ENCODE measurements around the gene PLXNA4.

Gene PLXNA4

DNA sequence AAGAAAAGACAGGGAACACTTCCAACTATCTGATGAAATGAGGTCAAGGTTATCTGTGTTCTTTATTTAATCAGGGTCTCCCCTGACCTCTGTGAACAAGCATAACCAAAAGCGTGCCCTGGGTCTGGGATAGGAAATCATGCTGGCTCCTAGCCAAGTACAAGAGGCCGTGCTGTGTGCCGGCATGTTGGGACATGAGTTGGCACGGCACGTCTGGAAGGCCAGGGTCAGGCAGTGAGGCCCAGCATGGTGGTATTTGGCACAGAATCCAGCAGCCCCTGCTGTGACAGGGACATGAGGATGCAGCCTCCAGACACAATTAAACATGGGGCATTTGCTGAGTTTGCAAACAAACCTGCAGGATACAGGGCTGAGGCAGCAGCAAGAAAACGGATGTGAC is 320.4 kb downstream of the PLXNA4 start:
- no peak for FAIRE-seq

DNA sequence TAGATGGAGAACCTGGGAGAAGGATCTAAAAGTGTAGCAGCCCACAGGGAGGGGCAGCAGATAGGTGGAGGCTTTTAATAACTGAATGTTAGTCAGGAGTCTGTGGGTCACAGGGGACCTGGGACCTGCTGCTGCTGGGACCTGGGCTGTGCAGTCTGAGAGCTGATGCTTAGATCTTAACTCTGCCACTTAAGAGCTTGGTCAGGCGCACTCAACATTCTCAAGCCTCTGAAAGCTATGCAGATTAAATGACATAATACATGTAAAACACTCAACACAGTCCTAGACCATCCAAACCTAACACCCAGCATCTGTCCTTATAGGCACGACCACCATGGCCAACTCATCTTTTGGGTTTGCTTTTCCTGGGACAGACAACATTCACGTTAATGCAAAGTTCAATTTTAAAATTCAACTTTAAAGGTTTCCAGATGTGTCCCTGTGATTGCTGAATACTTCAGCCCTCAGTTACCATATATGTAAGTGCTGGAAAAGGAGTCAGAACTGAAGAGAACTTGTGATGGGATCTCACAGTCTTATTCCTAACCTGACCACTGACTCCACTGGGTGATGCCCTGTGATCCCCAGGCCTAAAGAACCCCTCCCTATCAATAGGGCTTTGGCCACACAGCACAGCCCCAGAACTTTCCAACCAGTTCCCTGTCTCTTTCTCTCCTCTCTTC is 321.0 kb downstream of the PLXNA4 start:
- no peak for FAIRE-seq

DNA sequence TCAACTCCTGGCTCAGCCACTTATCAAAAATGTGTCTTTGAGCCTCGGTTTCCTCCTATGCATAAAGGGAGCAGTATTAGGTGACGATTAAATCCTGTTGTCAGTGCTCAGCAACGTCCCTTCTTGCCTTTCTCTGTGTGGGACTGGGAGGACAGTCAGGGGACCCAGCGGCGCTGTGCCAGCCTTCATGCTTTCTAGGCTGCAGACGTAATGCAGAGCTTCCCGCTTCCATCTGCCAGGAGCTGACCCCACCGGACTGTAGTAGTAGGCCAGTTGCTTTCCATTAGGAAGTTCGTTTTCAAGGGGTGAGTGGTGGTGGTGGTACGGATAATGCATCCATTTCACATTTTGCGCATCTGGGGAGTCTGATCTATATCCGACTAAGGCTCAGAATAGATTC is 321.8 kb downstream of the PLXNA4 start:
- FAIRE-seq, result no peak

DNA sequence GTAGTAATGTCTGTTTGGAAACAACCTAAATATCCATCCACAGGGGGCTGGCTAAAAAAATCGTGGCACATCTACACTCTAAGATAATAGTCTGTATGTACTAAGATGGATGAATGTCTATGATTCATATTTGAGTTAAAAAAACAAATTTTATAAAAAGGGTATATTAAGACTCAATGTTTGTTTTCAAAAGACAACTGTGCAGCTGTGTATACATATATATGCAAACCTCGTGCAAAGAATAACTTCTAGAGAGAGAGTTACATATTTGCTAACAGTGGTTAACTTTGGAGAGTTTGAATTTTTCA is 323.5 kb downstream of the PLXNA4 start:
- no peak for FAIRE-seq

DNA sequence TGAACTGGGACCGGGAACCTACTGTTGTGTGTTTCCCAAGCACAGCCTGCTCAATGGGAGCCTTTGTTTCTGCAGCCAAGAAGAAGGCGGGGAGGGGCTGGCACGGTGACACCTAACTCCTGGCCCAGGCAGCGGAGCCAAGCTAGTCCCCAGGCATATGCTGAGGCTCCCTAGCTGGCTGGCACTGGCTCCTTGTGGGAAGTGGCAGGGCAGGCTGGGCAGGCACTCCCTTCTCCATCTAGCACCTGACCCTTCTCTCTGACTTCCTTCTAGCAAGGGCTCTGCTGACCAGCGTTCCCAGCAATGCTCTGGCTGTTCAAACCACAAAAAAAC is 325.0 kb downstream of the PLXNA4 start:
- no peak for FAIRE-seq

DNA sequence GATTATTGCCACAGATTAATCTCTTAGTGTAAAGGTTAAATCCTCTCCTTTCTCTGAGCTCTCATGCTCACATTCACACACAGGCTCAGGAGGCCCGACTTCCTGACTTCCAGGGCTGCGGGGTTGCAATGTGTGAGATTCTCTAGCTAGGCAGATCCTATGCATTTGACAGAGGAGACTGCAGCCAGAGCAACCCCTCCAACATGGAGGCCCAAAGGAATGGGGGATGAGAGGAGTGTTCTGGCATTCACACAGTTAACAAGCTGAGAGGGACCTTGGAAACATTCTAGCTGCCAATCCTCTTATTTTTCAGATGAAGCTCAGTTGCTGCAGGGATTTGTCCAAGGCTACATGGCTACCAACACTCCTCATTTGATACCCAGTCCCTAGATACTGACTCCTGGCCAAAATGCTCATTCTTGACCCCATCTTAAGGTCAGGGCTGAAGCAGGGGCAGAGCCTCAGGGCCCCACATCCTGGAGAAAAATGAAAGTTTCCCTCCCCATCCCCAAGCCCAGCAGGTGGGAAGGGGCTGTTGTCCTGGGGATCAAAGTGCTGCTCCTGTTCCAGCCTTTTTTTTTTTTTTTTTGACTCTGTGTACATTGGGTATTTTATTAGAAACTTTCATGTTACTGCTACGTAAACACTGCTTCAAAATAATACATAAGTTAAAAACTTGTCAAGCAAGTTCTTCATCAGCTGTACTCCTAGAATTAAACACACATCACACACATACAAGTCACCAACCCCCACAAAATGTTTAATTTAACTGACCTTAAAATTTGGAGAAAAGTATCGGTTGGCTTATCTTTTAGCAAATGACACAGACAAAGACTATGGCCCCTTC is 325.6 kb downstream of the PLXNA4 start:
- no peak for FAIRE-seq

DNA sequence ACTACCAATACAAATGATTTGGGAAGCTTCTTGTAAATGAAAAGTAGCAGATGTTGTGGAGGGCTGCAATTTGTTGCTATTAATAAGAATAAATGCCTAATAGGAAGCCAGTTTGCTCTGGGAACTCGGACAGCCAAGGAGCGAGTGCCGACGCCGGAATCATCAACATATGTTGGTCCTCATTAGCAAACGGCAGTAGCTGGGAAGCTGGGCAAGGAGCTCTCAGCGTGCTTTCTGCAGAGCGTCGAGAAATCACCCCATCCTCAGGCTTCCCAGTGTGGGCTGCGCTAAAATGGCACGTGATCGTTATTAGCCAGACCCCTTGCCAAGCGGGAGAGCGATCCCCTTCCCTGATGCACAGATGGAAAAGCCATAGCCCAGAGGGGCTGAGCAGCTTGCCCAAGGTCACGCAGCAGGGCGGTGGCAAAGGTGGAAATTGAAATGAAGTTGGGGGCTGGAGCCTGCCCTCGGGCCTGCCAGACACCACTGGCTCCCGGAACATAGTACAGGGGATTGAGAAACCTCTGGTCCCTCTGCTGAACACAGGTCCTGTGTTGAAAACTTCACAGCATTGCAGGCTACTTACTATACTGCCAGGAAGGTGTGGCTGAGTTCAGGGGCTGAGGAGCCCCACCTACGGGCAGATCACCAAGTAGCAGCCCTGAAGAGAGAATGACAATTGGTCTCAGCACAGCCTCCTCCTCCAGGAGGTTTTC is 326.9 kb downstream of the PLXNA4 start:
- no peak for FAIRE-seq

DNA sequence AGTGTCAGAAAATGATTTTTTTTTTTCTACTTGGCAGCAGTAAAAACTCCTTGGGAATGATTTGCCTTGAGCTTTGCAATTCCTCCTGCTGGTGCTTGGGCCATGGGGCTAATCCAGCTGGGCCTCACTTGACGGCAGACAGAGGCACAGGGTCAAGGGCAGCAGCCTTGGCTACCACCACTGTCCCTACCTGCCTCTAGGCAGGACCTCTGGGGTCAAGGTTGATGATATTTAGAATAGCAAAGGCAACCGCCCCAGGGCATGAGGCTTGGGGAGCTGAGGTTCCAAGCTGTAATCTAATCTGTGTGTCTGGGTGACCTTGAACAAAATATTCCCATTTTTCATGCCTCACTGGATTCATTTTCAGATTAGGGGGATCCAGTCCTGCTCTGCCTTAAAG is 327.4 kb downstream of the PLXNA4 start:
- FAIRE-seq, result no peak

DNA sequence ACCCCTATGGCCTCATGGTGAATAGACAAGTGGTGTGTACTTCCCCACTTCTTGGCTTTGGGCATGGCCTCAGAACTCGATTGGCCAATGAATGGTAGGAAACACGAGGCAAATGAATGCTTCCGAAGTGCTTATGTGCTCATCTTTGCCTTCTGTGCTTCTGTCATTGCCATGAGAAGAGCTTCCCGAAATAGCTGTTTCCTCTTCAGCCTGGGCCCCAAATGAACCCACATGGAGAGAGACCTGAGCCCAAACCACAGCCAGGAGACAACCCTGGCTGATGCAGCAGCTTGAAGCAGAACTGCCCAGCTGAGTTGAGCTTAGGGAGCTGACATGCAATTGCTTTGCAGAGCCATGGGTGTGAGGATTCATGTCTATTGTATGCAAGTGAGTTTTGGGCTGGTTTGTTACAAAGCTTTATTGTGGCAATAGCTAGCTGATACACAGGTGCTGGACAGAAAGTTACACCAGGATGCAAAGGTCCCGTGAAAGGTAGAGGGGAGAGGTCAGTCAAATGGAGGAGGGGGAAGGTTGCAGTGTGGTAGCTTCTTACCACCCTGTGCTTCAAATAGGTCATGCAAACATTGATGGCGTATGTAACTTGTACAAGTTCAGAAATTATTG is 328.2 kb downstream of the PLXNA4 start:
- FAIRE-seq, result no peak

DNA sequence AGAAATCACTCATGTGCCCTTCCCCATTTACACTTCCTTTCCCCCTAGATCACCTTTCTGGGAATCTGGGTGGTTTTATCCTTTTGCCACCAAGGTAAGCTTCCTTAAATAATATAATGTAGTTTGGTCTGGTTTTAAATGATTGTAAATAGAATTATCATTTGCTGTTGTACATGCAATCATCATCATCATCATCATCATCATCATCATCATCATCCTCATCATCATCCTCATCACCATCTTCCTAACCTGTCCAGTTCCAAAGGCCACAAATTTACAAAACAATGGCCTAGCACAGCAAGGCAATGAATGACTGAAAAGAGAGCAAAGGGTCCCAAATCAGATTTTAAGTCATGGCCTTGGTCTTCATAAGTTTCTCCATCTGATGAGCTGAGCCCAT is 329.7 kb downstream of the PLXNA4 start:
- FAIRE-seq, result no peak

DNA sequence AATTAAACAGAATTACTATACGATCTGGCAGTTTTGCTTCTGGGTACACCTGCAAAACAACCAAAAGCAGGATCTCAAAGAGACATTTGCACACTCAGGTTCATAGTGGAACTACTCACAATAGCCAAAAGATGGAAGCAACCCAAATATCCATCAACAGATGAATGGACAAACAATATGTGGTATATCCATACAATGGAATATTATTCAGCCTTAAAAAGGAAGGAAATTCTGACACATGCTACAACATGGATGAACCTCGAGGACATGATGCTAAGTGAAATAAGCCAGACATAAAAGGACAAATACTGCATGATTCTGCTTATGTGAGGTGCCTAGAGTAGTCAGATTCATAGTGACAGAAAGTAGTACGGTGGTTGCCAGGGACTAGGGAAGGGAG is 330.7 kb downstream of the PLXNA4 start:
- no peak for FAIRE-seq

DNA sequence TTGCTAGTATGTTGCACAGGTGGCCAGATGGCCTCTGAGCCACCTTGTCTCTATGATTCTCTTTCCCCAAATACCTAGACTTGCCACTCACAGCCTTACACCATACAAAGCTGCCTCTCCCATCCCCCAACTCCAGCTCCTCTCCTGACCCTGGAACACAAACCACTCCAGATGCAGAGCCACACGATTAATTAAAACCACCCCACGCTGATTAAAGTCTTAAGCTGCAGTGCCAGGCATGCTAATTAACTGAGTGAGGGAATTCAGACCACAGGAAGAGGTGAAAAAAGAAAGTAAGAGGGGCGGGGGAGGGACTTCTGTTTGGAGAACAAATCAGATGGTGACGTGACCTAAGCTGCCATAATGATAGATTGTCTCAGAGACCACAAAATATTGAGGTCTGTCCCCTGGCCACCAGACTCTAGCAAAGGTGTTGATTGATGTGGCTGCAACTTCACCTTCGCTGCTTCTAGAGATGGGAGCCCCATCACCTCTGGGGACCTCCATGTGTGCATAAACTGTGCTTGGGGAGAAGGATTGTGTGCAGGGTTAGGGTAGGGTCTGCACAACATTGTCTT is 331.3 kb downstream of the PLXNA4 start:
- FAIRE-seq, result no peak

DNA sequence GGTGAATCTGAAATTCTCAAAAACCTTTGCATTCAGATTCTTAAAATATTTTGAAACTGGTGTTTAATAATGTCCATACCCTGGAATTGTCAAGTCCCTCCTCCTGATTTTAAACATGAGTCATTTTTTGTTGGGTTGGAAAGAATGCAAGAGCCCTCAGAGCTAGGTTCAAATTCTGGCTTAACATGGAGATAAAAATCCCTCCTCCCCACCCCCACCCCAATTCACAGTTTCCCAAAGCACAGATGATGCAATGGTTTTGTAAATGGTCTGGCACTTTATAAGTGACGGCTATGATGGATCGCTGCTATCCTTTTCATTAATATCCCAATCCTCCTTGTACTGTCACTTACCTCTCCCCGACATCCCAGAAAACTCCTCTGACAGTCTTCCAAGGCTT is 332.8 kb downstream of the PLXNA4 start:
- no peak for FAIRE-seq

DNA sequence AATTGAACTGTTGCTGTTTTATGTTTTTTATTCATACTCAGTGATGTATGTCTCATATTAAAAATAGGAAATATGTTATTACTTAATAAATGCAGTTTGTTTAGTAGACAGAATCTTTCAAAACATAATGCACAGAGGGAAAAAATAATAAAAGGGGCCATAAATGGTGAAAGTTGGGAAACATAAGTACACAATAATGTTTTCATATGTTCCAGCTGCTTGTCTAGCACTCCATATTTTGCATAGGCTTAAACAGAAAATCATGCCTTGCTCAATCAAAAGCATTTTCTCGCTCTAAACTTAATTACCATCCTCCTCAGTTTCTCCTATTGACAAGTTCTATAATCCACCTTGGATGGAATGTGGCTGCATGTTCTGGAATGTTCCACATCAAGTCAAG is 333.2 kb downstream of the PLXNA4 start:
- no peak for FAIRE-seq

DNA sequence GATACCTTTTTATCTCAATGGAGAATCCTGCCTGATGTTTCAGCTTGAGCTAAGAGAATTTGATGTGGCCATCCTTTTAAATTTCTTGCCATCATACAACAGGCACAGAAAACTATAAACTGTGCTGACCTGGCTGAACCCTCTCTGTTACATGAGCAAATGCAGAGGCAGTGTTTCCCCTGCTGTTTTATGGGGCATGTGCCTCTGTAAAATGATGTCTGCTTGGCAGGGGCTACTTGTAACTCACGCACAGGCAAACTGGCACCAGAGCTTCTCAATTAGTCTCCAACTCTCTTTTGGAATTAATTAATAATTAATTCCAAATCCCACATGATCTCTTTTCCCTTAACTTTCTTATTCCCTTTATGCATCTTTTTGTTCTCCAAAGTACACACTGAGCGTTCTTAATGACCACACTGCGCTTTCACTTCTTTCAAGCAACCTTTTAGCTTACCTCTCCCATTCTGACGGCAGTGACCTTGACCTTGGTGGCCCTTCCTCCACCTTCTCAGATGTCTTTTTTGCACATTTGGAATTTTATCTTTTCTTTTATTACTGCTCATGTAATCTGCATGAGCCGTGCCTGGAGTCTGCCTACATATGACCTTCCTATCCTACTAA is 334.0 kb downstream of the PLXNA4 start:
- no peak for FAIRE-seq

DNA sequence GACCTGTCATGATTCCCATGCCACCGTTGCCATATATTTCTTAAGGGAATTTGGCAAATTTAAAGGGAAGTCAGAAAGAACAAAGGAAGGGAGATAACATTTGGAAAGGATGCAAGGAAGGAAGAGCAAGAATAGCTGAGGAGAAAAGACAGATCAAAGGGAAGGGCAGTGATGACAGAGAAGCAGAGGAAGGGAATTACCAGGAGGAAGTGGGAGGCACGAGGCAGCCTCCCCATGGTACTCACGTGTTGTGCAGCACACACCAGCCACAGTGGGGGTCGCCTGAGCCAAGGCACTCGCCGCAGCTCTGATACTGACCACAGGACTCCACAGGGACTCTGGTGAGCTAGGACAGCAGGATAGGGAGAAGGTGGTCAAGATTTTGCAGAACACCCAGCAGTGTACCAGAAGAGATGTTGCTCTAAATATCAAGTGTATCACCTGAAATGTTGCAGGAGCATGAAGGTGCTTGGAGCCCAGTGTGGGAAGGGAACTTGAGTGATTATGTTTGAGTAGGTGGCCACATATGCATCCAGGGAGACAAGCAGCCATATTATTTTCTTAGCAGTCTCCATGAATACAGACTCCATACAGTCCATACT is 335.3 kb downstream of the PLXNA4 start:
- FAIRE-seq, result no peak

DNA sequence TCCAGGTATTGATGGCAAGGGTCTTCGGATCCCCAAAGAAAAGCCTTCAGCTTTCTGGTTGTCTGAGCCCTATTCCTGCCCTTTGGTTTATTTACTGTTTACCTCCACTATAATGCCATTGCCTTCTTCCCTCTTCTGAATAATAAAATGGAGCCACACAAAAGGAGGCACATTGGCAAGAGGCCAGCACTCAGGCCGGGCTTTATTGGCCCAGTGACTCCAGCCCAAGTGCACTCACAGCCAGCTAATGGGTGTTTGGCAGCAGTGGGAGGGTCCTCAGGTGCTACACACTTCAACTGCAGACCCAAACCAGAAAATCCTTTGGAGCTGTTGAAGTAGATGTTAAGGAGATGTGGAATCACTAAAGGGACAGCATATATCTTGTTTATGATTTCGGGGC is 336.0 kb downstream of the PLXNA4 start:
- FAIRE-seq, result no peak

DNA sequence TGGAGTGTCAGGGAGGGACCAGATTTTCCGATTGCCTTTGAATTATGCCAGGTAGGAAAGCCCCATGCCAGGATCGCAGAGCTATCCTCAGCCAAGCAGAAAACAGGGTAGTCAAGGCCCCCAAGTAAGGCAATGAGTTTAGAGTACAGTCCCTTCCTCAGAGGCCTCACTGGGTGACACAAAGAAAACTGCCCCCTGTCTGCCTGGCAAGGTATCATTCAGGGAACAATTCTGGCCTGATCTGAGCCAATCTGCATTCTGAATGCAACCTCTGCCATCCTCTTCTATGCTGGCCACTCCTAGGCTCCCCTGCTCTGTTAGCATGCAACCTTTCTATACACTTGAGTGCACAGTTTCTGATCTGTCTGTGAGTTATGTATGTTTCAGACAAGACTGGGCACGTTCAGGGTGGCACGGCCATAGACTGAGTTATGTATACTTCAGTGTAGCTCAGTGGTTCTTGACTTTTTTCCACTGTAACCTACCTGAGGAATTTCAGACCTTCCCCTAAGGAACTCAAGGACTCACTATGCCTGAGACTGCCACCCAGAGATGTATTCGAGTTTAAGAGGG is 336.8 kb downstream of the PLXNA4 start:
- no peak for FAIRE-seq

DNA sequence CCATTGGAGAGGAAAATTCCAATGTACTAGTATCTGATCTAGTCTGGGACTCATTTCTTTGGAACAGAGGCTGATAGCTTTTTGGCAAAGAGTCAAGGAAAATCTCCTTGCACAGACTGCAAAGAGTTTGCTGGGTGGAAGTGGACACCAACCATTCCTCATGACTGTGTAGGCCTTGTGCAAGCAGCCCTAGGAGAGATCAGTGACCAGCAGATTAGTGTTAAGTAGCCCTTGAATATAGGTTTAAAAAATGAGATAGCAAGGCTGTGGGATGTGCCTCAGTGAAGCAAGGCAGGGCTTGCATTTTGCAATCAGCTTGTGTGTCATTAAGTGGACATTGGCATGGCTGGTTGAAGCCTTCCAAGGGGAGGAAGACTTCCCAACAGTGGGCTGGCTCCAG is 341.6 kb downstream of the PLXNA4 start:
- FAIRE-seq, result no peak

DNA sequence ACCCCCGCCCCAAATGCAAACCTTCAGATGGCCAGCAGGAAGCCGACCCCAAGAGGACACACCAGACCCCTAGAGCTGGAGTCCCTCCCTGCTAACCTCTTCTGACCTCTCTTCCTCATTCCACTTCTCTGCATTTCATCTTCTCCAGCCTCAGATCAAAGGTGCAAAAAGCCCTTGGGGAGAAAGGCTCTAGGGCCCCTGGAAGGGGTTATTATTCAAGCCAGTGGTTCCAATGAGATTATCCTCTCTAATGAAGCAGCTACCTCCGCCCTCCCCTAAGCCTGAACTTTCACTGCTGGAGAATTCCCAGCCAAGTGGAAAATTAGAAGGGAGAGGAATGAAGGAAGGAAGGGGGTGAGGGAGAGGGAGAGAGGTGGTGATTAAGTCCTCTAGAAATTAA is 343.9 kb downstream of the PLXNA4 start:
- FAIRE-seq, result no peak

DNA sequence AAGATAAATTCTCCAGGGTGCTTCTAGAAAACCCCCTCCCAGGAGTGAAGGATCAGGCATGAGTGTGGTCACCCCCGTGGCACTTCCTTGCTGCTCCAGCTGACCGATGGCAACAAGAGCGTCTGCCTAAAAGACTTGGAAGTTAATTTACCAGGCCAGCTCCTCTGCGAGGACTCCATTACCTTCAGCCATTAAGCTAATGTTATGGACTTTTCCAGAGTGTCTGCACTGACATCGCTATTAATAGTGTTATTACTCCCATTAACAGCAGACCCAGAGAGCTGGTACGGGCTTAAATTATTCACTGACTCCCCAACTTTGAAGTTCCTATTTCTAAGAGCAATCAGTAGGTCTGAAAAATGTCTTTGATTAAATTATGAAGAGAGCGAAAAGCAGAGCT is 345.8 kb downstream of the PLXNA4 start:
- no peak for FAIRE-seq

DNA sequence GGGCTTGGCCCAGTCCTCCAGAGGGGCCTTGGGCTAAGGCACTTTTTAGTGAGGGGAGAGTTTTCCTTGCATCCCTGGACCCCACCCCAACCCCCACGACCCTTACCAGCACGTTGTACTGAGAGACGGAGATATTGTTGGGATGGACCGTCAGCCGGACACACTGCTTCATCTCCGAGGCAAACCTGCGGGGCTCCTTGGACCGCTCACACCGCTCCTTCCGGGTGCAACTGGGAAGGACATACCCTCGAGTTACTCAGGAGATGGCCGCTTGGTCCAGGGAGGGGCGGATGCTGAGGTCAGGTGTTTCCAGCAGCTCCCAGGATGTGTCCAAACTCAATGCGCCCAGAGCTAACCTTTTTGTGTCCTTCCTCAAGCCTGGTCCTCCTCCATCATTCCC is 348.0 kb downstream of the PLXNA4 start:
- FAIRE-seq, result no peak
